Endothelial cell (in vitro differentiated cells): Measurements from ENCODE around the gene GNL2. TPM values are rescaled to one million over a fixed set of nuclear protein-coding genes. Genes with fewer than 3 reads are reported as not detected.

Source experiments
- DNase-seq: peaks from one replicate; pipeline ENCODE4 v3.0.0; 2021; ENCODE audit warnings: low spot score
- H3K27ac Mint-ChIP-seq: one replicate; pipeline ENCODE4 v1.8.0; 2021; ENCODE audit warnings: mixed read lengths, inconsistent platforms; ENCODE audit not compliant: unreplicated experiment
- H3K27me3 Mint-ChIP-seq: one replicate; pipeline ENCODE4 v1.8.0; 2021; ENCODE audit warnings: mild to moderate bottlenecking, moderate library complexity, mixed read lengths, inconsistent platforms; ENCODE audit not compliant: unreplicated experiment
- H3K36me3 Mint-ChIP-seq: one replicate; pipeline ENCODE4 v1.8.0; 2021; ENCODE audit warnings: mild to moderate bottlenecking, low read depth, mixed read lengths, inconsistent platforms; ENCODE audit not compliant: unreplicated experiment
- H3K4me1 Mint-ChIP-seq: one replicate; pipeline ENCODE4 v1.8.0; 2021; ENCODE audit warnings: mild to moderate bottlenecking, mixed read lengths, inconsistent platforms; ENCODE audit not compliant: unreplicated experiment
- H3K4me3 Mint-ChIP-seq: one replicate; pipeline ENCODE4 v1.8.0; 2021; ENCODE audit warnings: mild to moderate bottlenecking, mixed read lengths, inconsistent platforms; ENCODE audit not compliant: unreplicated experiment
- H3K9me3 Mint-ChIP-seq: one replicate; pipeline ENCODE4 v1.8.0; 2021; ENCODE audit warnings: mixed read lengths, inconsistent platforms; ENCODE audit not compliant: unreplicated experiment
- total RNA-seq: library from RNA; stranded (reverse); fragmentation: NEBNext Ultra II Directional; extraction: Animal tissue kit (Norgen Biotek cat#: 25700); gene quantifications from one replicate; pipeline ENCODE4 v1.2.1, GENCODE V29; 2021; ENCODE audit not compliant: unreplicated experiment
- TF ChIP-seq, protein P1 (sequence below): fragments of 200-600 bp; sonication (generic); IDR thresholded peaks from one replicate; pipeline ENCODE4 v1.5.0; 2021; ENCODE audit warnings: antibody characterized with exemption; ENCODE audit not compliant: unreplicated experiment

GNL2 gene
- total RNA-seq, 1 donor from 2014 or later, result 38.9 TPM

DNA sequence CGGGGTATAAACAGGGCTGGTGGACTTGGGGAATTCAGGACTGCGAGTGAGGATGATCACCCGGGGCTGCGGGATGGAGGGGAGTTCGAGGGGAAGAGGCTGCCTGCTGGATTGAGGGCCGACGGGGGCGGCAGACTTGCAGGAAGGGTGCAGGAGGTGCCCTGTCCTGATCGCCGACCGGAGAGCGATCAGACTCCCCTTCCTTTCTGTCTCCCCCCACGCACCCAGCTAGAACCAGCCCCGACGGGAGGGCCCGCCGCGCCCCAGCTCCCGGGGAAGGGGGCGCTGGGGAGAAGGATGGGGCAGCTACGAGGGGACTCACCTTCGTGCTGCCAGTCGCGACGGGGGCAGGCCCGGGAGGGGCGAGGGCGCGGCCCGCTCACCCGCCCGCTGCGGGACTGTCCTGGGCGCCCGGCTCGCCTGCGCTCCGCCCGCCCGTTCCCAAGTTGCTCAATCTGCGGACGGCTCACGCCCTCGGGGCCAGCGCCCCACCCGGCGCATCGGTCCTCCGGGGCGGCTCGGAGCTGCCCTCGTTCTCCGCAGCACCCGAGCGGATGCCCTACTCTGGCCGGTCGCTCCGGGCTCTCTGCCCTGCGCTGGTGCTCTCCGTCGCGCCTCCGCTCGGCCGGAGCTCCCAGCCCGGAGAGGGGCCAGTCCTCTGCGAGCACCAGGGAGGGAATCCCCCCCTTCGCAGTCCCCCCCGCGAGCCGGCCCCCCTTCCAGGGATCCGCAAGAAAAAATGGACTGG is 38.7 kb upstream of the GNL2 start, which contains the start of gene RSPO1:
Gene RSPO1, minus strand, starts transcription at position 649 of the 748 bp plus-strand sequence. CDS start 5,231 bp downstream, outside the sequence.
- Mint-ChIP-seq H3K27me3 (peaks cover 33% of the 10 kb centered on the region), H3K27ac (no peak within 1 kb of the TSS)
- DNase-seq, result peak; percentile 20

DNA sequence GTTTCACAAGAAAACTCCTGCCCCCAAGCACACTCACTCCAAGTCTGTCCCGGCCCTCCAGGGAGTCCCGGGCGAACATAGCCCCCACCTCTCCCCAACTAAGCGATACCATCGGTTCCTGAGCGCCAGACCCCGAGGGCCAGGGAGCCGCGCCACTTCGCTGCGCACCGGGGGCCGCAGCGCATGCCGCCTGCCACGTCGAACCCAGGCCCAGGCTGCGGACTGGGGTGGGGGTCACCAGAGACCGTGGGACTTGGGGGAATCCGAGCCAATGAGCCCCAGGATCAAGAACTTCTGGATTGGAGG is 38.2 kb upstream of the GNL2 start:
- H3K4me3 Mint-ChIP-seq, result no peak overlapping the region
- H3K27me3 Mint-ChIP-seq, result peaks cover 33% of the 10 kb centered on the region
- no peak for DNase-seq
- peaks cover 3% of the 10 kb centered on the region for H3K4me1 Mint-ChIP-seq
- H3K27ac Mint-ChIP-seq, result no peak overlapping the region
- TF ChIP-seq, protein P1, sequence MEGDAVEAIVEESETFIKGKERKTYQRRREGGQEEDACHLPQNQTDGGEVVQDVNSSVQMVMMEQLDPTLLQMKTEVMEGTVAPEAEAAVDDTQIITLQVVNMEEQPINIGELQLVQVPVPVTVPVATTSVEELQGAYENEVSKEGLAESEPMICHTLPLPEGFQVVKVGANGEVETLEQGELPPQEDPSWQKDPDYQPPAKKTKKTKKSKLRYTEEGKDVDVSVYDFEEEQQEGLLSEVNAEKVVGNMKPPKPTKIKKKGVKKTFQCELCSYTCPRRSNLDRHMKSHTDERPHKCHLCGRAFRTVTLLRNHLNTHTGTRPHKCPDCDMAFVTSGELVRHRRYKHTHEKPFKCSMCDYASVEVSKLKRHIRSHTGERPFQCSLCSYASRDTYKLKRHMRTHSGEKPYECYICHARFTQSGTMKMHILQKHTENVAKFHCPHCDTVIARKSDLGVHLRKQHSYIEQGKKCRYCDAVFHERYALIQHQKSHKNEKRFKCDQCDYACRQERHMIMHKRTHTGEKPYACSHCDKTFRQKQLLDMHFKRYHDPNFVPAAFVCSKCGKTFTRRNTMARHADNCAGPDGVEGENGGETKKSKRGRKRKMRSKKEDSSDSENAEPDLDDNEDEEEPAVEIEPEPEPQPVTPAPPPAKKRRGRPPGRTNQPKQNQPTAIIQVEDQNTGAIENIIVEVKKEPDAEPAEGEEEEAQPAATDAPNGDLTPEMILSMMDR, result no peak
- H3K9me3 Mint-ChIP-seq, result no peaks in the 10 kb centered on the region
- no peaks in the 10 kb centered on the region for H3K36me3 Mint-ChIP-seq

More for the DNA sequence above, 38.7 kb upstream of the GNL2 start, which contains the start of gene RSPO1:
- TF ChIP-seq, protein P1, result no peak
- no peaks in the 10 kb centered on the region for H3K36me3 Mint-ChIP-seq
- peaks cover 3% of the 10 kb centered on the region for H3K4me1 Mint-ChIP-seq
- no peak within 1 kb of the TSS for H3K4me3 Mint-ChIP-seq
- no peaks in the 10 kb centered on the region for H3K9me3 Mint-ChIP-seq

DNA sequence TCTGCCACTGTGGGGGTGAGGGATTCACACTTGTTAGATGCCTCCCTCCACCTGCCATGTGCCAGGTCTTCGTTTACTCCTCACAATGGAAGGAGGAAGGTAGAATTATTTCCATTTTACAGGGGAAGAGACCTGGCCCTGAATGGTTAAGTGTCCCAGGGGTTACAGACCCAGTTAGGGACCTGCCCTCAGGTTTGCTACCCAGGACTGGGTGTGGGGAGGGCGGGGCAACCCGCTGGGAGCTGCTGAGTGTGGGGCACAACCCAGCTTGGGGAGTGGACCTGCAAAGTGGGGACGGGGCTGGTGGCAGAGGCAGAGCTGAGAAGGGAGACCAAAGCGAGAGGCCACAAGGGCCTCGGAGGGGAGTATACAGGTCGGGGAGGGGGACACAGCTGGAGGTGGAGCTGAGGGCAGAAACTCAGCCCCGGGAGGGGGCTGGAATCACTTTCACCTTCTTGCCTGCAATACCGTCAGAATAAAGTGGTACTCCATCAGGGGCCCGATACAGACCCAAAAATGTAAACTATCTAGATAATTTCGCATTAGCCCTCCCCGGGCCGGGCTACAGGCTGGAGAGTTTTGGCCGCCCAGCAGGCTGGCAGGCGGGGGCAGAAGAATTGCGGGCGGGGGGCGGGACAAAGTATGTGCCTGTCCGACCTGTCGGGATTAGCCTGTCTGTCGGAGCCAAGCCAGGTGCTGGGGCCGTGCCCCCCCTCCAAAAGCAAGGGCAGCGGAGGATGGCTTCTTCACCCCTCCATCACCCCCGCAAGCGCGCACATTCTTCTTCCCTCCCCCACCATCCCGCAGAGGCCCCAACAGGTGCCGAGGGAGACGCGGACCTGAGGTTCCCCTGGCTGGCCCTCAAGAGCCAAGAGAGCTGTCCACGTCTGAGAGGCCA is 37.6 kb upstream of the GNL2 start:
- Mint-ChIP-seq H3K27me3 (peaks cover 33% of the 10 kb centered on the region), H3K9me3 (no peaks in the 10 kb centered on the region), H3K4me3 (no peak overlapping the region), H3K4me1 (peaks cover 3% of the 10 kb centered on the region), H3K36me3 (no peaks in the 10 kb centered on the region), H3K27ac (no peak overlapping the region)
- no peak for DNase-seq
- TF ChIP-seq, protein P1, result no peak

DNA sequence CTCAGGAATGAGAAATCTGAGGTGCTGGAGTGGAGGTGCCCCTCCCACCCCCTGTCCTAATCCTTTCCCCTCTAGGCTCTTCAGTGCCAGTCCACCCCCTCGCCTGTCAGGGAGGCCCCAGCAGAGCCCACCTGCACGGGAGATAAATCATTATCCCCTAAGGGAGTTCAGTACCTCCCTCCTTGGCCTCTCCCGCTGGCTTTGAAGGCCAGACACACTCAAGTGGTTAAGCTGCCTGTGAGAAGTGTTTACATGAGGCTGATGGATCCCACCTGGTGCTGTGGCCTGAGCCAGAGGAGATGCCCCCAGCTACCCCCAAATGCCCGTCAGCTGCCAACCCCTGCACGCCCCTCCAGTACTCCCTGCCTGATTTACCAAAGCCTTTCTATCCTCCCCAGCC is 35.3 kb upstream of the GNL2 start:
- TF ChIP-seq, protein P1, result no peak
- Mint-ChIP-seq H3K27ac (no peak overlapping the region), H3K4me1 (peaks cover 3% of the 10 kb centered on the region)

More for the DNA sequence above, 35.3 kb upstream of the GNL2 start:
- no peak for DNase-seq
- H3K27me3 Mint-ChIP-seq, result peaks cover 30% of the 10 kb centered on the region
- H3K36me3 Mint-ChIP-seq, result no peaks in the 10 kb centered on the region
- no peak overlapping the region for H3K4me3 Mint-ChIP-seq
- H3K9me3 Mint-ChIP-seq, result no peaks in the 10 kb centered on the region
